ENCODE results near the gene PAK1.
"Not testable (repeated sequence)": the region's sequence is repeated elsewhere in the genome, so short reads cannot be mapped to it uniquely, and the experiment has no call there.

Gene PAK1

GRCh38 chr11:77401486-77402217 is 72.2 kb downstream of the PAK1 start:
- DNase-seq: no peak

DNA sequence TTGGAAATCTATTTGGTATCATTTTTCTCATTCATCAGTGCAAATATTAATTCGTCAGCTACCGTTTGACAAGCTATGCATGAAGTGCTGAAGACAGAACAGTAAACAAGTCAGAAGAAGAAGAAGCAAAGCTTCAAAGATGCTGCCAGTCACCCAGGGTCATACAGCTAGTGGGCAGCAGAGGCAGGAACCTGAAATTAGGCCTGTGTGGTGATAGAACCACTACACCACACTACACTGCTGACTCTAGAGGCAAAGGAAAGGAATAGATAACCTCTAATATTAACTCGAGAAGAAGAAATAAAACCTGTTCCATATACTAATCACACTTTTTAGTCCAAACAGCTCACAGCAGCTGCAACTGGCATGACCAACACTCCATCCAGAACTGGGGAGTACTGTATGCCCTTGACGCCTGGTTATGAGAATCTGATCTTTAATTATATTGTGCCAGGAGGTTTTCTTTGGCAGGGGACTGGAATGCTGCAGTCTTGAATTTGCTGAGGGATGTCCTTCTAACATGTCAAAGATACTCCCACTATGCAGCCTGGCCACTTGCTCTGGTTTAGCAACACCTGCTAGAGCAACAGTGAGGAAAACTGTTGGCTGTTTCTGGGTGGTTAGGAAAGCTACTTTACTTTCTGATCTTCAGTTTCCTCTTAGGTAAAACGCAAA is 73.0 kb downstream of the PAK1 start:
- no peak for DNase-seq

DNA sequence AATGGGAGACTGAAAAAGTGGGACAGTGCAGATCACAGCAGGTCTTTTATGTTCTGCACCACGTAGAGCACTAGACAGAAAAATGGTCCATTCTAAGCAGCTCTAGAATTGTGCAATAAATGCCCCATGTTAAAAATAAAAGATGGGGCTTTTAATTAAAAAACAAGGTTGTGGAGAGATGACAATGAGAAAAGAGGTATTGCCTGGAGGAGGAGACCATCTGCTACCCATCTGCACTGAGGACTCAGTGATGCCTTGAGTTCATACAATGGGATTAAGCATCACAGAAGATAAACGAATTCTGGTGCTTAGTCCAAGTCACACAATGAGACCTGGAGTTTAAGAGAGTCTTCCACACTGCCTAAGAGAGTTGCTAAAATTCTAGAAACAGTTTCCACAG is 73.6 kb downstream of the PAK1 start:
- no peak for DNase-seq

GRCh38 chr11:77397631-77398030 is 76.3 kb downstream of the PAK1 start:
- DNase-seq: no peak

DNA sequence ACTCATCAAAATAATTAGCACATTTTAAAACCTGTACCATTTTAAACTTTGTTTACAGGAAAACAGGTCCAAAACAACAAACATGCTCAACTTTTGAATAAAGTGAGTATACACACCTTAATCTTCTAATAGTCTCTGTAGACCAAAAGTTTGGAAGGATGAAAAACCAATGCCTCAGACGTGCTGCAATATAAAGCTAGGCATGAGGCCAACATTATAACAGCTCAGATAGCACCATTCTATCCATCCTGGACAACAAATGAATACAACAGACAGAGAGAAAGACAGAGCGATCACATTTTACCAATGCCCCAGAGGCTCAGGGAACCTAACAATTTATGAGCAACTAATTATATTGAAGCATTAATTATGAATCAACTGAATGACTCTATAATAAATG is 77.0 kb downstream of the PAK1 start:
- DNase-seq: no peak

DNA sequence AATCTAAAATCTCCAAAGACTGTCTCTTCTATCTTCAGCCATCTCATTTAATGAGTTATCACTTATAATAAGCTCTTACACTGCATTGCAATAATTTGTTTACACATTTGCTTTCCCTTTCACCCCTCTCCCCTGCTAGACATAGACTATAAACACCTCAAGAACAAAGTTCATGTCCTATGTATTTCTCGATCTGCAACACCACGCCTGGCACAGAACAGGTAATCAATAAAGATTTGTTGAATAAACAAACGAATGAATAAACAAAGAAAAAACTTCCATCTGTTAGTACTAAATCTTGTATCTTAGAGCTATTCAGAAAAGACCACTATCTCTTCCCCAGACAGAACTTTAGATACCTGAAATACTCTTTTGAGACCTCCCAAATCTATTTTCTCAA is 77.6 kb downstream of the PAK1 start:
- no peak for DNase-seq

DNA sequence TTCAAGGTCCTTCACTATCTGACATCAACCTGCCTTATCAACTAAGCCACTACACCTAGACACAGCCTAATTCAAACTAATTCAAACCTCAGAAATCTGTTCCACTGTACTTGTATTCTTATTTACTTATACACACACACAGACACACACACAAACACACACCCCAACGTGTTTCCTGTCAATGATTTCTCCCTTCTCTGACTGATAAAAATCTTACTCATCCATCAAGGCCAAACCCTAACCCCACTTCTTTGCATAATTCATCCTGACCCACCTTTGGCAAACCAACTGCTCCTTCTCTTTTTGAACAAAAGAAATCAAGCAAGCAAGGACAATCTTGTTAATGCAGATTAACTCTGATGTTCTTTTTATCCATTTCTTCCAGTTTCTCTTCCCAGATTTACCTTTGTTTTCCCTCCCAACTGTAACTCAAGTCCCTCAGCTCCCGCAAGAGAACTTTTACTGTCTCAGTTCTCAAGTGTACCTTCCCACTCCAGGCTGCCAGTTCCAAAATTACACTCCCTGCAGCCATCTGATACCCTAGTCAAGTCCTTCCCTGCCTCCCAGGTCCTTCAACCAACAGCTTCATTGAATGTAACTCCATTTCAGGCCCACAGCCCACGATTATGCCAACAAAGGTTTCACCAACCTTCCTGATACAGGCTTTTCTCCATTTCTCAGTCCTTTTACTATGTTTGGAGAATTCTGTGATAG is 78.3 kb downstream of the PAK1 start:
- DNase-seq: no peak

GRCh38 chr11:77392842-77393241 is 81.1 kb downstream of the PAK1 start:
- DNase-seq: no peak

- no peak for DNase-seq
Measured at GRCh38 chr11:77387701-77388100, 86.2 kb downstream of the PAK1 start.

- no peak for DNase-seq
Measured at GRCh38 chr11:77386178-77386577, 87.7 kb downstream of the PAK1 start.

- DNase-seq: not testable (repeated sequence)
Measured at GRCh38 chr11:77385255-77385771, 88.6 kb downstream of the PAK1 start.

DNA sequence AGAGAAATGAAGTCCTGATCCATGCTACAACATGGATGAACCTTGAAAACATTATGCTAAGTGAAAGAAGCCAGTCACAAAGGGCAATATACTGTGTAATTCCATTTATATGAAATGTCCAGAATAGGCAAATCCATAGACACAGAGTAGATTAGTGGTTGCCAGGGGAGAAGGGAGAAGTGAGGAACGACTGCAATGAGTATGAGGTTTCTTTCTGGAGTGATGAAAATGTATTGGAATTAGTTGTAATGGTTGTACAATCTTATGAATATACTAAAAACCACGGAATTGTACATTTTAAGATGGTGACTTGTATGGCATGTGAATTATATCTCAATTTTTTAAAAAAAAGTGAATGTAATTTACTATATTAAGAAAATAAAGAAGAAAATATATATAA is 89.3 kb downstream of the PAK1 start:
- DNase-seq: no peak

GRCh38 chr11:77383349-77383748 is 90.5 kb downstream of the PAK1 start:
- not testable (repeated sequence) for DNase-seq

DNA sequence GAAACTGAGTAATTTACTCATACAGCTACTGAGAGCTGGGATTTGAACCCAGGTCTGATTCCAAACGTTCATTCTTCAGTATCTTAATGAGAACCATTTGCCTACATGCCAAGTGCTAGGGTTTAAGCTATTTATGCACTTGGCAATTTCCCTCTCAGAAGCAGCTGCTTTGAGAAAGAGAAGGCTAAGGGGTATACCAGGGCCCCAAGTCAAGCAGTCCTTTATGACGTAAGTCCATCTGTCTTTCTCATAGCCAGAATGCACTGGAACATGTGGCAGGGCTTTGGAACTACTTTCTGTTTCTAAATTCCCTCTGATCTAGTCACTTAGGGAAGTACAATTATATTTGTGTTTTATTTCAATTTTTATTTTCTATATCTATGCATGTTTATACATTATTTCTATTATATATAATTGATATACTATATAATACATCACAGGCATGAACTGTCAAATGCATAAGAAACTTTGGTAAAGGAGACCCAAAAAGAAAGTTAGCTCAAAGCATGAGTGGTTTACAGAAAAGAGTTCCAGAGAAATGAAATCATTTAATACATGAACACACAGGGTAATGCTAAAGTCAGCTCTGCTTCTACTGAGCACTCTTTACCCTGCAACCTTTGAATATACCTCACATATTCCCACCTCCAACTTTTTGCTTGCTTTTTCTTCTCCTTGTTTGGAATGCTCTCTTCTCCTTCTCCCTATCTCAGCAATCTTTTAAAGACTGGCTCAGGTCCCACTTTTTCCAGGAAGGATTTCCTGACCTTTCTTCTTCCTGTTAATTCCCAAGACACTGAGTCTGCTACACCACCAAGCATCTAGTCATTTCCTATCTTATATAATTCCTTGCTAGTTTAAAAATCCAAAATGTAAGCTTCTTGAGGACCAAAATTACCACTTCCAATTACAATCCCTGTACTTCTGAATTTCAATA is 91.9 kb downstream of the PAK1 start:
- DNase-seq: no peak

DNA sequence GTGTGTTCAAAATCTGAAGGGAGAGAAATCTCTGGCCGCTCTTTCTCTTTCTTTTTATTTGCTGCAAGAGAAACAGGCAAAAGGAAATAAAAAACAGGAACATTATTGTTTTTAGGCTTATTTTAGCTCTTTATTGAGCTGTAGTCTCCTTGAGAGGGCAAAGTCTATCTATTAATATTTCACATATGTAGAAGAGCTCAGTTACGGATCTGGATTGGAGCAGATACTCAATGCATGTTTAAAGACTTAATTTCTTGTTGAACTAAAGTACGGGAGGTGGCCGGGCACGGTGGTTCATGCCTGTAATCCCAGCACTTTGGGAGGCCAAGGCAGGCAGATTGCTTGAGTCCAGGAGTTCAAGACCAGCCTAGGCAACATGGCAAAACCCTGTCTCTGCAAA is 94.0 kb downstream of the PAK1 start:
- DNase-seq: no peak

GRCh38 chr11:77379253-77379652 is 94.6 kb downstream of the PAK1 start:
- DNase-seq: no peak

- DNase-seq: no peak
Measured at GRCh38 chr11:77377734-77378133, 96.2 kb downstream of the PAK1 start.

DNA sequence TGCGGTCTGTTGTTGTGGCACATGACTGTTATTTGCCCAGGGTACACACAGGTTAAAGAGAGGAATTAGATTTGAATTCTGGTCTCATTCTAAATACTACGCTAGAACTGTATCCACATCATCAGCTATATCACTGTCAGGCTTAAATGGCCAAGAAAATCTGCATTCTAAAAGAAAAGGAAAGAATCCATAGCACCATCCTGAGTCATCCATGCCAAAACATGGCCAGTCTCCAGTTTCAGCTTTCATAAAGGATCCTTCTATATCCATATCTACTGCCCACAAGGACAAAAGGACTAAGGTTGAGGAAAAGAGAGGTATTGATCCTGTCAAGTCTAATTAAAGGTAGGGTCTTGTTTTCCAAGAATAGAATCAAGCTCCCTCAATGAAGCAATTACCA is 98.8 kb downstream of the PAK1 start:
- no peak for DNase-seq

DNA sequence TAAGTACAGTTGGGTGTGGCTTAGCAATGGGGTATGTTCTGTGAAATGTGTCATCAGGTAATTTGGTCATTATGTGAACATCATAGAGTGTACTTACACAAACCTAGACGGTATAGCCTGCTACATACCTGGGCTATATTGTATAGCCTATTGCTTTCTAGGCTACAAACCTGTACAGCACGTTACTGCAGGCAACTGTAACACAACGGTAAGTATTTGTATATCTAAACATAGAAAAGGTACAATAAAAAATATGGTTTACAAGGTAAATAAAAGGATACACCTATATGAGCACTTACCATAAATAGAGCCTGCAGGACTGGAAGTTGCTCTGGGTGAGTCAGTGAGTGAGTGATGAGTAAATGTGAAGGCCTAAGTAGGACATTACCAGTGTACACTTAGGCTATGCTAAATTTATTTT is 99.3 kb downstream of the PAK1 start:
- DNase-seq: no peak

GRCh38 chr11:77374108-77374507 is 99.8 kb downstream of the PAK1 start:
- no peak for DNase-seq

GRCh38 chr11:77372726-77373125 is 101.2 kb downstream of the PAK1 start:
- DNase-seq: no peak

GRCh38 chr11:77371646-77372045 is 102.2 kb downstream of the PAK1 start:
- DNase-seq: no peak

- DNase-seq: no peak
Measured at GRCh38 chr11:77370217-77370616, 103.7 kb downstream of the PAK1 start.
